ENCODE results near the gene RNF150.

DNA sequence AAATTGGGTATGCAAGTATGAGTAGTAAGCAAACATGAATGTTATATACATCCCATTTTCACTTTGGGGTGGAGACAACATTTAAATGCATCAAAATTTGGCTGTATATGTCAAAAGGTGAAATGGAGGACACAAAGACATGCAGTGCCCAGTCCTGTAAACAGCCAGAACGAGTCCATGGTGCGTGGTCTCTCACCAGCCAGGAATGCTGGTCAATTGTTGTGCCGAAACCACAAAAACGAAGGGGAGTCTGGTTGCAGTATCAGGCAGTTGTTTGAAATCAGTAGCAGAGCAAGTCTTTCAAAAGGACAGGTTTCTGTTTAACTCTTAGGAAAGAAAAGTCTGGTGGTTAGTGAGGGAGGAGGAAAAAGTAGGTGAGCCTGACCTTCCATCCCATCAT, 22.3 kb upstream of the RNF150 start:
- TF ChIP-seq CTCF (IDR thresholded peaks at IDR 0.05) (no peak), POLR2A (IDR thresholded peaks at IDR 0.05) (no peak)

Data from uterus (tissue), 2 donors.